Type B pancreatic cell (in vitro differentiated cells): Measurements from ENCODE around the gene CXXC5. TPM values are rescaled to one million over a fixed set of nuclear protein-coding genes. Genes with fewer than 3 reads are reported as not detected.

Source experiments
- DNase-seq: peaks from one replicate; pipeline ENCODE4 v3.0.0; 2021; ENCODE audit warnings: mixed read lengths; ENCODE audit not compliant: unreplicated experiment; ENCODE audit errors: extremely low spot score
- H3K27ac Mint-ChIP-seq: 2 replicates; pipeline ENCODE4 v1.8.0; 2021; ENCODE audit warnings: mild to moderate bottlenecking, mixed read lengths
- H3K27me3 Mint-ChIP-seq: 2 replicates; pipeline ENCODE4 v1.8.0; 2021; ENCODE audit warnings: mixed read lengths
- H3K36me3 Mint-ChIP-seq: 2 replicates; pipeline ENCODE4 v1.8.0; 2021; ENCODE audit warnings: mixed read lengths
- H3K4me1 Mint-ChIP-seq: one replicate; pipeline ENCODE4 v1.8.0; 2021; ENCODE audit warnings: mixed read lengths; ENCODE audit not compliant: unreplicated experiment
- H3K4me3 Mint-ChIP-seq: 2 replicates; pipeline ENCODE4 v1.8.0; 2021; ENCODE audit warnings: mild to moderate bottlenecking, mixed read lengths
- H3K9me3 Mint-ChIP-seq: 2 replicates; pipeline ENCODE4 v1.8.0; 2021; ENCODE audit warnings: mixed read lengths
- total RNA-seq: library from RNA; stranded (reverse); gene quantifications from 2 replicates; pipeline ENCODE4 v1.2.1, GENCODE V29; 2021; ENCODE audit warnings: low replicate concordance
- TF ChIP-seq, protein P1 (sequence below): fragments of 200-600 bp; sonication (generic); conservative IDR thresholded peaks from 2 replicates; pipeline ENCODE4 v1.5.0; 2021; ENCODE audit warnings: antibody characterized with exemption, mild to moderate bottlenecking

Gene CXXC5
- total RNA-seq, 1 donor from 2014 or later, result 58.6 TPM

DNA sequence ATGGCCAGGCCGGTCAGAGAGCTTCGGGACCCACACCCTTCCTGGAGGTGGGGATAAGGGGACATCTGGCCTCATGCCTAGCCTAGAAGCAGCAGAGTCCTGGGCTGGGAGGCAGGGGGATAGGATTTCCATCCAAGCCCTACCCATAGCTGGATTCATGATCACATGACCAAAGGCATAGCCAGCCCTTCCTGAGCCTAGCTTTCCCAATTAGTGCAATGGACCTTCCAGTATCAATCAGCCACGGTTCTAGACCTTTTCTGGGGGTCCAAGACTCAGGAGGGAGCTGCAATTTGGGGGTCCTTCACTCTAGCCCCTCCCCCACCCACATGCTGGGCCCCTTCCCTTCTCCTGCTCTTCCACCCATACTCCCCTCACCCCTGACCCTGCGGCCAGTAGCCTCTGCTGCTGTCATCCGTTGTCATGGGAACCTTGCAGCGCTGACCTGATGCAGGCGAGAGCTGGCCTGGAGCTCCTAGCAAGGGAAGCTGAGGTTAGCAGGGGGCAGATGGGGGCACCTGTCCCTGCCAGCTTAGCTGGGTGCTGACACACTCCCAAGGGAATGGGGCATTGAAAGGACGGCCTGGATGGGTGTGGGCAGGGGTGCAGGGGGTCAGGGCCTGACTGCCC lies 44.6 kb downstream of the CXXC5 start:
- TF ChIP-seq, protein P1, sequence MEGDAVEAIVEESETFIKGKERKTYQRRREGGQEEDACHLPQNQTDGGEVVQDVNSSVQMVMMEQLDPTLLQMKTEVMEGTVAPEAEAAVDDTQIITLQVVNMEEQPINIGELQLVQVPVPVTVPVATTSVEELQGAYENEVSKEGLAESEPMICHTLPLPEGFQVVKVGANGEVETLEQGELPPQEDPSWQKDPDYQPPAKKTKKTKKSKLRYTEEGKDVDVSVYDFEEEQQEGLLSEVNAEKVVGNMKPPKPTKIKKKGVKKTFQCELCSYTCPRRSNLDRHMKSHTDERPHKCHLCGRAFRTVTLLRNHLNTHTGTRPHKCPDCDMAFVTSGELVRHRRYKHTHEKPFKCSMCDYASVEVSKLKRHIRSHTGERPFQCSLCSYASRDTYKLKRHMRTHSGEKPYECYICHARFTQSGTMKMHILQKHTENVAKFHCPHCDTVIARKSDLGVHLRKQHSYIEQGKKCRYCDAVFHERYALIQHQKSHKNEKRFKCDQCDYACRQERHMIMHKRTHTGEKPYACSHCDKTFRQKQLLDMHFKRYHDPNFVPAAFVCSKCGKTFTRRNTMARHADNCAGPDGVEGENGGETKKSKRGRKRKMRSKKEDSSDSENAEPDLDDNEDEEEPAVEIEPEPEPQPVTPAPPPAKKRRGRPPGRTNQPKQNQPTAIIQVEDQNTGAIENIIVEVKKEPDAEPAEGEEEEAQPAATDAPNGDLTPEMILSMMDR, result no peak
- no peak for DNase-seq
- no peak overlapping the region for H3K27ac Mint-ChIP-seq
- no peaks in the 10 kb centered on the region for H3K9me3 Mint-ChIP-seq
- H3K4me1 Mint-ChIP-seq, result peaks cover 51% of the 10 kb centered on the region
- H3K36me3 Mint-ChIP-seq, result no peaks in the 10 kb centered on the region
- H3K4me3 Mint-ChIP-seq, result no peak overlapping the region
- H3K27me3 Mint-ChIP-seq, result no peaks in the 10 kb centered on the region

DNA sequence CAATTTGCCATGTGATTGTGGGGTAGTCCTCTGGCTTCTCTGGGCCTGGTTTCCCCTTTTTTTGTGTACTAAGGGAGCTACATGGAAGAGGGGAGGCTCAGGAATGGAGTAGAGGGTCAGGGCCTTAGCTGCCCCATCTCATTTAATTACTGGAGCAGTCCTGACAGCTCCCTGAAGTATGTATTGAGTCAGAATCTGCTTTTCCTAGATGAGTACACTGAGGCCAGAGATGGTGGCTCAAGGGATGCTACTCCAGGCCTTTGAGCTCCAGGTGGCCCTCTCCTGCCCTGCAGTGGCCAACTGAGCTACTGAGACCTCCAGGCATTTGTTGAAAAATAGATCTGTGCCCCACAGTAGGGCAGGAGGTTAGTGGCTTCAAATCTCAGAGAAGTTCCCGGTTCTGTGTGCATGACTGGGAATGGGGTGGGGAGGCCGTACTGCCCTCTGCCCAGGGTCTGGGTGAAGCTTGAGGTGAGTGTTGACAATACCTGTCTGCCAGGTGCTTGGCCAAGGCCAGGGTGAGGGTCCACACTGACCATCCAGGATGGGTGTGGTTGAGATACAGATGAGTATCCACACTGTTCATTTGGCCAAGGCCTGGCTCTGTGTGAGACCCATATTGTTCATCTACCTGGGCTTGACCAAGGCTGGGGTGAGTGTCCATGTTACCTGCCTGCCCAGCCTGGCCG lies 45.7 kb downstream of the CXXC5 start:
- H3K36me3 Mint-ChIP-seq, result no peaks in the 10 kb centered on the region
- no peak for DNase-seq
- H3K9me3 Mint-ChIP-seq, result no peaks in the 10 kb centered on the region
- no peak overlapping the region for H3K4me3 Mint-ChIP-seq
- H3K27ac Mint-ChIP-seq, result no peak overlapping the region
- H3K4me1 Mint-ChIP-seq, result peaks cover 58% of the 10 kb centered on the region
- TF ChIP-seq, protein P1, result no peak
- H3K27me3 Mint-ChIP-seq, result no peaks in the 10 kb centered on the region

DNA sequence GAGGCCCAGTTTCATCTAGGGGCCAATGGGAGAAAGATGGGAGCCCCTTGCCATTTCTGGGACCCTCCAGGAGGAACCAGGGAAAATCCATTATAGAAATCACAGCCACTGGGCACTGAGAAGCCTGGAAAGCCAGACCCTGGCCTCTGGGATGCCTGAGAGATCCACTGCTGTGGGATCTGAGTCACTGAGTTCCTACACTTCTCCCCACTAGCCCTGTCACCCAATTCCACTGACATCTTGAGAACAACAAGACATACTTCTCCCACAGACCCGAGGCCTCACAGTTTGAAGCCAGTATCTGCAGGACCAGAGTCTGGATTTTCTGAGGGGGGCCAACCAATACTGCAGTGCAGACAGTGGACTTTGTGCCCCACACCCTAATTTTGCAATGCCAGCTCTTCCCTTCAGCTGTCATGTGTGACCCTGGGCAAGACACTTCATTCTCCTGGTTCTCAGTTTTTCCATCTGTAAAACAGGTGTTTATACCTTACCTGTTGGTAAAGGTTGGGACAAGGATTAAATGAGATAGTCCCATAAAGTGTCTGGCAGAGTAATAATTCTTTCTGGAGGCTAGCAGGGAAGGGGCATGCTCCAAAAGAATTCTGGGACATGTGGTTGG lies 46.5 kb downstream of the CXXC5 start:
- H3K9me3 Mint-ChIP-seq, result no peaks in the 10 kb centered on the region
- H3K27me3 Mint-ChIP-seq, result no peaks in the 10 kb centered on the region
- TF ChIP-seq, protein P1, result no peak
- no peak for DNase-seq
- peaks cover 55% of the 10 kb centered on the region for H3K4me1 Mint-ChIP-seq
- no peak overlapping the region for H3K4me3 Mint-ChIP-seq
- H3K27ac Mint-ChIP-seq, result no peak overlapping the region
- H3K36me3 Mint-ChIP-seq, result no peaks in the 10 kb centered on the region

DNA sequence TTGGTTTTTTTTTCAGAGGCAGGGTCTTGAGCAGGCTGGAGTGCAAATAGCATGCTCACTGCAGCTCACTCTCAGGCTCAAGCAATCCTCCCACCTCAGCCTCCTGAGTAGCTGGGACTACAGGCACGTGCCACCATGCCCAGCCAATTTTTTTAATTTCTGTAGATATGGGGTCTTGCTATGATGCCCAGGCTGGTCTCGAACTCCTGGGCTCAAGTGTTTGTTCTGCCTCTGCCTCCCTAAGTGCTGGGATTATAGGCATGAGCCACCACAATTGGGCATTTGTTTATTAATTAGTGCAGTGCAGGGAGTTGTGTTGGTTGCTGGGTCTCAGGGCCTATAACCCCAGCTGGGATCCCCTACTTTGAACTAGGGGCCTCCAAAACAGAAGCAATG lies 47.0 kb downstream of the CXXC5 start:
- Mint-ChIP-seq H3K27me3 (no peaks in the 10 kb centered on the region), H3K9me3 (no peaks in the 10 kb centered on the region), H3K4me1 (peaks cover 51% of the 10 kb centered on the region), H3K27ac (no peak overlapping the region), H3K36me3 (no peaks in the 10 kb centered on the region), H3K4me3 (no peak overlapping the region)
- no peak for DNase-seq
- TF ChIP-seq, protein P1, result no peak

DNA sequence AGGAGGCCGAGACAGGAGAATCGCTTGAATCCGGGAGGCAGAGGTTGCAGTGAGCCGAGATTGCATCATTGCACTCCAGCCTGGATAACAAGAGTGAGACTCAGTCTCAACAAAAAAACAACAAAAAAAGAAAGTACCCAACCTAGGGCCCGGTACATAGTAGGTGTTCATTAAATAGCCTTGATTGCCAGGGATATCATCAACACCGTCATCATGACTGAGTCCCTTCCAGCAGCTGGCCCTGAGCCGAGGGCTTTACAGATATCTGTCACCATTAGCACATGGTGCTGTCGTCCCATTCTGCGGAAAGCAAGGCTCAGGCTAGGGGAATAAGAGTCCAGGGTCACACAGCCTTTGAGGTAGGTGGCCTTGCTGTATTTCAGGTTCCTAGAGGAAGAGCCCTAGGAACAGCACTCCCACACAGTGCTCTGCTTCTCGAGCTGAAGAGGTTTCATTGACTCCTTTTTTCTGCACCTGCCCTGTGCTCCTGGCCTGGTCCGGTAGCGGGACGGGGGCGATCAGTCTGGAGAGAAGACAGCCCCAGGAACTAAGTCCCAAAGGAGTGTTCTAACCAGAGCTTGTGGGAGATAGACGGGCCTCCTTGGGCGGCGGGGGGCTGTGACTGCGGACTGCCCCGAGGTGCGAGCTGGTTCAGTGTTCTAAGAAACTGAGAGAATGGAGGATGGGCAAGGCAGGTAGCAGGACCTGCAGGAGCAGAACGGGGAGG lies 48.2 kb downstream of the CXXC5 start:
- TF ChIP-seq, protein P1, result no peak
- peaks cover 50% of the 10 kb centered on the region for H3K4me1 Mint-ChIP-seq
- H3K9me3 Mint-ChIP-seq, result no peaks in the 10 kb centered on the region
- no peaks in the 10 kb centered on the region for H3K36me3 Mint-ChIP-seq
- DNase-seq, result no peak
- H3K27ac Mint-ChIP-seq, result peak overlapping the region; percentile 75
- peak overlapping the region; percentile 87 for H3K4me3 Mint-ChIP-seq
- no peaks in the 10 kb centered on the region for H3K27me3 Mint-ChIP-seq
